GM20000 (cell line): ENCODE measurements around the gene TMEM98.

ENCODE experiments used
- DNase-seq: peaks from one replicate; pipeline ENCODE4 v3.0.0; 2012; ENCODE audit warnings: low spot score
- CTCF ChIP-seq: IDR thresholded peaks from 2 replicates; pipeline ENCODE4 v1.5.1; 2012; ENCODE audit warnings: mild to moderate bottlenecking, control low read depth; ENCODE audit errors: extremely low read depth, missing control alignments

Gene TMEM98

GRCh38 chr17:32927201-32927723, 691 bp upstream of the TMEM98 start:
- no peak for TF ChIP-seq CTCF
- no peak for DNase-seq

- TF ChIP-seq CTCF: no peak
- no peak for DNase-seq
Observed at GRCh38 chr17:32928586-32929535, 908 bp downstream of the TMEM98 start.

DNA sequence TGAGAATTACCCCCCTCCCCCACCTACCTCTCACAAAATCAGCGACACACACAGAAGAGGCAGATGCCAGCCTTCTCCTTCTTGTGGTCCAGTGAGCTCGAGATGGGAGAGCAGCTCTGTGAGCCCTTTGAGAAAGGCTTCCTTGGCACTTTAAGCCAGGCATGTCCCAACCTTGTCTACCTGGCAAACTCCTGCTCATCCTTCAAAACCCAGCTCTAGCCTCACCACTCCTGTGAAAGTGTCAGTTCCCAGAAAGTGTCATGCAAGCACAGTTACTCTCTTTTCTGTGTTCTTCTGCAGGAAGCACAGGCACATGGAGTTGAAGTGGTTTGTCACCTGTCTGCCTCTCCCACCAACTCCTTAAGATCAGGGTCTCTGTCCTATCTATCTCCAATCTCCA, 1.6 kb downstream of the TMEM98 start:
- no peak for TF ChIP-seq CTCF
- no peak for DNase-seq

DNA sequence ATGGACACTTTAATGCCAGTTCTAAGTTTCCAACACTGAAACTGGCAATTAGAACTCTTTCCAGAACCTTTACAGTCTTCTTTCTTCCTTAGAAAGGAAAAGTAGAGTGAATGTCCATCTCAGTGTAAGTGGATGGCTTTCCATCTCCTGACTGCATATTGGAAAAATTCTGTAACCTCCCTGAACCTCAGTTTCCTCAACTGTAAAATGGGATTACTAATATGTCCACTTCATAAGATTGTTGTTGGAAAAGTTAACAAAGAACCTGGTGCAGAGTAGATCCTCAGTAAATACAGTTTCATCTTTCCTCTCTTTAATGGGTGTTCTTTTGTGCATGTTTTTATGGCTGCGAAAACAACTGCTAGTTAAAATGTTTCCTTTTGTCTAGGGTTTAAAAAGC, 2.6 kb downstream of the TMEM98 start:
- no peak for TF ChIP-seq CTCF
- DNase-seq: no peak

DNA sequence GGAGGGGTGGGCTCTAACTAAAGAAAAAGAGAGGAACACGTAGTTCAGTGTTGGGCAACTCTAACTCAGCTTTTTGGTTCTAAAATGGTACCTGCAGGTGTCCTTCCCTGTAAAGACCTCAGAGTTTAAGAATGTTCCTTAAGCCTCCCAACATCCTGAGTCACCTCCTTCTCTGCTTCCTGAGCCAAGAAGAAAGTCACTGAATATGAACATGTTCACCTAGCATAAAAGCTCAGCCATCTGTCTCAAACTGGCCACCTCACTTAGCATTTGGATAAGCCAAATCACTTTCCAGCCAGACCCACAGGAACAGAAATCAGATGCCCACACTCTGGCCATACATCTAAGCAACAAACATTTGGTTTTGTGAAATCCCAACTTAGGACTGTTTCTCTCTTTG, 3.7 kb downstream of the TMEM98 start:
- no peak for DNase-seq

GRCh38 chr17:32933881-32934280, 5.9 kb downstream of the TMEM98 start:
- TF ChIP-seq CTCF: no peak
- no peak for DNase-seq

More for the DNA sequence above, 3.7 kb downstream of the TMEM98 start:
- TF ChIP-seq CTCF: no peak

DNA sequence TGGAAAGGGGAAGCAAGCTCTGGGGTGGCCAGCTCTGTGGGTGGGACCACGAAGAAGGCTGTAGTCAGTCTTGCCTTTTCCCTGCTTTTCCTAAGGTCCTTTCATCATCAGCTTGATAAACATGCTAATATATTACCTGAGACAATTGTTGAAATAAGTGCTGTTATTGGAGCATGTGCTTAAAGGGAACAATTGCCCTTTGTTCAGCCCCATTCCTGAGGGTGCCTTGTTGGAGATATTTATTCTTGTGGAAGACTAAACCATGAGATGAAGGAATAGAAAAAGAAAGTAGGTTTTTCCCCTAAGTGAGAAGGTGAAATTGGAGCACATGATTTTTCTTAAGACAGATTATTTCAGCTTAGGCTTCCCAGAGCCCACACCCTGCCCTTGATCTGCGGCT, 7.8 kb downstream of the TMEM98 start:
- TF ChIP-seq CTCF: no peak

More for the DNA sequence above, 7.8 kb downstream of the TMEM98 start:
- no peak for DNase-seq
